Glutamatergic neuron (in vitro differentiated cells): ENCODE data around the gene WFDC5. TPM values are rescaled to one million over a fixed set of nuclear protein-coding genes. Genes with fewer than 3 reads are reported as not detected.

Source experiments
- DNase-seq: peaks from one replicate; pipeline ENCODE4 v3.0.0; 2022
- H3K27ac Mint-ChIP-seq: one replicate; pipeline ENCODE4 v1.8.0; 2020; ENCODE audit warnings: mild to moderate bottlenecking, mixed read lengths, inconsistent platforms; ENCODE audit not compliant: unreplicated experiment
- H3K27me3 Mint-ChIP-seq: one replicate; pipeline ENCODE4 v1.8.0; 2020; ENCODE audit warnings: mild to moderate bottlenecking, moderate library complexity, mixed read lengths, inconsistent platforms; ENCODE audit not compliant: unreplicated experiment
- H3K36me3 Mint-ChIP-seq: one replicate; pipeline ENCODE4 v1.8.0; 2020; ENCODE audit warnings: mild to moderate bottlenecking, mixed read lengths, inconsistent platforms; ENCODE audit not compliant: unreplicated experiment
- H3K4me1 Mint-ChIP-seq: one replicate; pipeline ENCODE4 v1.8.0; 2020; ENCODE audit warnings: mild to moderate bottlenecking, low read depth, mixed read lengths, inconsistent platforms; ENCODE audit not compliant: unreplicated experiment
- H3K4me3 Mint-ChIP-seq: one replicate; pipeline ENCODE4 v1.8.0; 2020; ENCODE audit warnings: mild to moderate bottlenecking, mixed read lengths, inconsistent platforms; ENCODE audit not compliant: unreplicated experiment
- H3K9me3 Mint-ChIP-seq: one replicate; pipeline ENCODE4 v1.8.0; 2020; ENCODE audit warnings: mild to moderate bottlenecking, moderate library complexity, mixed read lengths, inconsistent platforms; ENCODE audit not compliant: unreplicated experiment
- total RNA-seq: library from RNA; stranded (reverse); fragmentation: NEBNext Ultra II Directional; extraction: Animal tissue kit (Norgen Biotek cat#: 25700); gene quantifications from one replicate; pipeline ENCODE4 v1.2.1, GENCODE V29; 2021; ENCODE audit not compliant: unreplicated experiment
- TF ChIP-seq, protein P1 (sequence below): fragments of 200-600 bp; sonication (generic); IDR thresholded peaks from one replicate; pipeline ENCODE4 v1.5.0; 2021; ENCODE audit not compliant: partially characterized antibody, unreplicated experiment

WFDC5 gene
- total RNA-seq, 1 donor from 2014 or later: not detected

DNA sequence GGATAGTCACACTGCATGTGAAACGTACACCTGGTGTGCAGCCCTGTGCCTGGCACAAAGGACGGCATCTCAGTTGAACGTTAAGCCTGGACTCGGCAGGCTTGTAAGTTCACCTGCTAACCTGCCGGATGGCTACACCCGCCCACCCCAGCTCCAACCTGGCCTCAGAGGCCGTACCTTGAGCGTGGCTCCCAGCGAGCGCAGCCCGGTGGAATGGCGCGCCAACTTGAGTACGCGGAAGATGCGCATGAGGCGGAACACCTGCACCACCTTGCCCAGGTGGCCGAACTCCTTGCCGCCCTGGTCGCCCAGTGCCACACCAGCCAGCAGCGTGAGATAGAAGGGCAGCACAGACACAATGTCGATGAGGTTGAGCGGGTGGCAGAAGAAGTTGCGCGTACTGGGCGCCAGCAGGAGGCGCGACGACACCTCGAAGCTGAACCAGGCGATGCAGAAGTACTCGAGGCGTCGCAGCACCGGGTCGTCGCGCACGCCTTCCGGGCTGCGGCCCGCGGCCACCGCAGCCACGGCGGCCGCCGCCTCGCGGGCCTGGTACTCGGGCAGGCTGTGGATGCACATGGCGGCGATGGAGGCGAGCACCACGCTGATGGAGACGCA lies 17.4 kb downstream of the WFDC5 start:
- H3K4me3 Mint-ChIP-seq: peak overlapping the region; percentile 46
- no peak for DNase-seq
- H3K4me1 Mint-ChIP-seq: no peaks in the 10 kb centered on the region
- H3K36me3 Mint-ChIP-seq: no peaks in the 10 kb centered on the region
- peaks cover 2% of the 10 kb centered on the region for H3K9me3 Mint-ChIP-seq
- peaks cover 13% of the 10 kb centered on the region for H3K27me3 Mint-ChIP-seq
- H3K27ac Mint-ChIP-seq: no peak overlapping the region
- TF ChIP-seq, protein P1, sequence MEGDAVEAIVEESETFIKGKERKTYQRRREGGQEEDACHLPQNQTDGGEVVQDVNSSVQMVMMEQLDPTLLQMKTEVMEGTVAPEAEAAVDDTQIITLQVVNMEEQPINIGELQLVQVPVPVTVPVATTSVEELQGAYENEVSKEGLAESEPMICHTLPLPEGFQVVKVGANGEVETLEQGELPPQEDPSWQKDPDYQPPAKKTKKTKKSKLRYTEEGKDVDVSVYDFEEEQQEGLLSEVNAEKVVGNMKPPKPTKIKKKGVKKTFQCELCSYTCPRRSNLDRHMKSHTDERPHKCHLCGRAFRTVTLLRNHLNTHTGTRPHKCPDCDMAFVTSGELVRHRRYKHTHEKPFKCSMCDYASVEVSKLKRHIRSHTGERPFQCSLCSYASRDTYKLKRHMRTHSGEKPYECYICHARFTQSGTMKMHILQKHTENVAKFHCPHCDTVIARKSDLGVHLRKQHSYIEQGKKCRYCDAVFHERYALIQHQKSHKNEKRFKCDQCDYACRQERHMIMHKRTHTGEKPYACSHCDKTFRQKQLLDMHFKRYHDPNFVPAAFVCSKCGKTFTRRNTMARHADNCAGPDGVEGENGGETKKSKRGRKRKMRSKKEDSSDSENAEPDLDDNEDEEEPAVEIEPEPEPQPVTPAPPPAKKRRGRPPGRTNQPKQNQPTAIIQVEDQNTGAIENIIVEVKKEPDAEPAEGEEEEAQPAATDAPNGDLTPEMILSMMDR: no peak

DNA sequence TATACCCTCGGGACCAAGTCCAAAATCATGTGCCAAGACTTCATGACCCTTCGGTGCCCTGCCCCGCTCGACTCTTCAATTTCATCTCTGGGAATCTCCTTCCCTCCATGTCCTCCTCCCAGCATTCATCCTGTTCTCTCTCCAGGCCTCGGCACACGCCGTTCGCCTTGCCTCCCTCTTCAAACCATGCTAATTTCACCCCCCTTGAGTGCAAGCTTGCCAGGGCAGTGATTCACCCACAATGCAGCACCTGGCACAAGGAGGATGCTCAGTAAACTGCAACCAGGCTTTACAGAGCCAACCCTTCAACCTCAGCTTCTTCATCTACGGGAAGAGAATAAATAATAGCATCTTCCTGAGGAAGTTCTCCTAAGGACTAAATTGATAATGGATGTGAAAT lies 18.2 kb downstream of the WFDC5 start:
- Mint-ChIP-seq H3K36me3 (no peaks in the 10 kb centered on the region), H3K4me1 (no peaks in the 10 kb centered on the region), H3K27ac (no peak overlapping the region), H3K27me3 (peaks cover 13% of the 10 kb centered on the region), H3K9me3 (peaks cover 2% of the 10 kb centered on the region), H3K4me3 (no peak overlapping the region)
- TF ChIP-seq, protein P1: no peak
- no peak for DNase-seq

DNA sequence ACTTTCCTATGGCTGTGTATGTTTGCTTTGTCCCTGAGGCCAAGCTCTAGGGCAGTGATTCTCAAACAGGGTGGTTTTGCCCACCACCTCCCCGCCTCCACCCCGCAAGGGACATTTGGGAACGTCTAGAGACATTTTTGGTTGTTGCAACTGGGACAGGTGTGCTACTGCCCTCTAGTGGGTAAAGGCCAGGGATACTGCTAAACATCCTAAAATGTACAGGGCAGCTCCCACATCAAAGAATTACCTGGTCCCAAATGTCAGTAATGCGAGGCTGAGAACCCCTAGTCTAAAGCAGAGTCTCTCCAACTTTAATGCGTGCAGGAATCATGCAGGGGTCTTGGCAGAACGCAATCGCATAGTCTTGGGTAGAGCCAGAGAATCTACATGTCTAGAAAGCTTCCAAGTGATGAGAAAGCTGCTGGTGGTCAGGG lies 19.2 kb downstream of the WFDC5 start:
- peaks cover 9% of the 10 kb centered on the region for H3K27me3 Mint-ChIP-seq
- no peaks in the 10 kb centered on the region for H3K36me3 Mint-ChIP-seq
- no peak overlapping the region for H3K27ac Mint-ChIP-seq

DNA sequence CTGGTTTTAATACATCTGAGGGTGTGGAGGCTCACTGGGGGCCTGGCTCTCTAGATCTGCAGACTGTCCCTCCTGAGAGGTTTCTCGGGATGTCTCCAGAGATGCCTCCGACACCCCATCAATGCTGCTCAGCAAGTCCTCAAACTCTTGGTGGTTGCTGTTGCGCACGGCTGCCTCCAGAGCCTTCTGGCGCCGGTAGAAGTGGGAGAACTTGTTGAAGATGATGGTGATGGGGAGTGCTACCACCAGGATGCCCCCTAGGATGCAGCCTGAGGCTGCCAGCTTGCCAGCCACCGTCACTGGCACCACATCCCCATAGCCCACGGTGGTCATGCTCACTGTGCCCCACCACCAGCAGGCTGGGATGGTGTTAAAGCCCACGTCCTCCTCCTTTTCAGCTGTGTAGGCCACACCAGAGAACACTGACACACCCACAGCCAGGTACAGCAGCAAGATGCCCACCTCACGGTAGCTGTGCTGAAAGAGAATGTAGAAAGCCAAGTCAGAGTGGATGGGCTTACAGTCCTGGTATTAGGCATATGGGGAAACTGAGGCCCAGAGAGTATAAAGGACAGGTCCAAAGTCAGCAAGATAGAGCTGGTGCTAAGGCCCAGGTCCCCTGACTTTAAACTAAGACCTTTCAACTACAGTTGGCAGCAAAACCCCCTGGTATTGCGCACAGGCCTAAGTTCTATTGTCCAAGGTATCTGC lies 20.0 kb downstream of the WFDC5 start:
- no peaks in the 10 kb centered on the region for H3K36me3 Mint-ChIP-seq
- no peak for DNase-seq
- H3K4me3 Mint-ChIP-seq: no peak overlapping the region
- TF ChIP-seq, protein P1: no peak
- H3K27ac Mint-ChIP-seq: no peak overlapping the region
- H3K9me3 Mint-ChIP-seq: peaks cover 2% of the 10 kb centered on the region
- peaks cover 9% of the 10 kb centered on the region for H3K27me3 Mint-ChIP-seq
- H3K4me1 Mint-ChIP-seq: peaks cover 7% of the 10 kb centered on the region

More for the DNA sequence above, 19.2 kb downstream of the WFDC5 start:
- TF ChIP-seq, protein P1: peak; percentile 77
- Mint-ChIP-seq H3K4me1 (peaks cover 6% of the 10 kb centered on the region), H3K4me3 (no peak overlapping the region), H3K9me3 (peaks cover 2% of the 10 kb centered on the region)
- DNase-seq: no peak

DNA sequence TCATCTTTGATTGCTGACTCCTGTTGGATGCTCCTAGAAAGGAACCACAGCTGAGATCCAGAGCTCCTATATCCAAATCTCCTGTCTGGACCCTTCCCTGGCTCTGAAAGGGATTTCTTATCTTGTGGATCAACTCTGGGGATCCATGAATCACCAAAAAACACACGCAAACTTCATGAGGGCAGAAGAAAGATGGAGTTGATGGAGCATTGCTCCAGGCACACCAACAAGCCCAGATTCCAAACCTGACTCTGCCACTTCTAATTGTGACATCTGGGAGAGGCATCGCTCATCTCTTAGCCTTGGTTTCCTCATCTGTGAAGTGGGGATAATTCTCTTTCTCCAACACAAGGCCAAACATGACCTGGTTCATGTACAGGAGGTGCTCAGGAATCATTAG lies 20.8 kb downstream of the WFDC5 start:
- TF ChIP-seq, protein P1: no peak
- Mint-ChIP-seq H3K27me3 (peaks cover 9% of the 10 kb centered on the region), H3K4me1 (peaks cover 7% of the 10 kb centered on the region), H3K9me3 (peaks cover 2% of the 10 kb centered on the region), H3K4me3 (no peak overlapping the region), H3K36me3 (no peaks in the 10 kb centered on the region), H3K27ac (no peak overlapping the region)
- DNase-seq: no peak
